Measurements from ENCODE around the gene NBR1.

Gene NBR1

GRCh38 chr17:43210576-43210975 lies 39.6 kb downstream of the NBR1 start:
- no peak for TF ChIP-seq CTCF (IDR thresholded peaks at IDR 0.05; ENCODE audit: low read depth, low read length, poor library complexity, severe bottlenecking)
- TF ChIP-seq EZH2phosphoT487 (IDR thresholded peaks at IDR 0.05; ENCODE audit: borderline replicate concordance, low read length), result no peak
- Histone ChIP-seq H3K79me2 (ENCODE audit: control insufficient read depth, low read length) (no peaks in the 10 kb centered on the region), H3F3A (ENCODE audit: control insufficient read depth, insufficient read depth) (peaks cover 7% of the 10 kb centered on the region), H3K4me2 (ENCODE audit: low read length) (peak overlapping the region; percentile 84), H3K36me3 (ENCODE audit: control insufficient read depth, low read length) (peaks cover 10% of the 10 kb centered on the region), H3K4me3 (ENCODE audit: low read length) (peak overlapping the region; percentile 80), H3K27me3 (ENCODE audit: control insufficient read depth, low read length) (no peaks in the 10 kb centered on the region), H3K9me2 (replicated peaks; ENCODE audit: control insufficient read depth, low read length) (no peaks in the 10 kb centered on the region), H3K9me3 (ENCODE audit: control insufficient read depth, insufficient read depth, low read length) (no peaks in the 10 kb centered on the region), H3K4me1 (ENCODE audit: control insufficient read depth, low read length) (peaks cover 27% of the 10 kb centered on the region), H3K27ac (ENCODE audit: low read depth, low read length) (no peak overlapping the region), H4K20me1 (ENCODE audit: control insufficient read depth, insufficient read depth, low read depth, low read length) (no peaks in the 10 kb centered on the region)

- Histone ChIP-seq H3K27me3 (ENCODE audit: control insufficient read depth, low read length) (no peaks in the 10 kb centered on the region), H3K36me3 (ENCODE audit: control insufficient read depth, low read length) (peaks cover 10% of the 10 kb centered on the region), H3K4me1 (ENCODE audit: control insufficient read depth, low read length) (peaks cover 27% of the 10 kb centered on the region), H3K4me3 (ENCODE audit: low read length) (peak overlapping the region; percentile 80), H3K79me2 (ENCODE audit: control insufficient read depth, low read length) (no peaks in the 10 kb centered on the region), H3K9me2 (replicated peaks; ENCODE audit: control insufficient read depth, low read length) (no peaks in the 10 kb centered on the region), H3K27ac (ENCODE audit: low read depth, low read length) (peak overlapping the region; percentile 35), H3K9me3 (ENCODE audit: control insufficient read depth, insufficient read depth, low read length) (no peaks in the 10 kb centered on the region), H4K20me1 (ENCODE audit: control insufficient read depth, insufficient read depth, low read depth, low read length) (no peaks in the 10 kb centered on the region), H3K4me2 (ENCODE audit: low read length) (peak overlapping the region; percentile 84), H3F3A (ENCODE audit: control insufficient read depth, insufficient read depth) (peaks cover 7% of the 10 kb centered on the region)
- TF ChIP-seq EZH2phosphoT487 (IDR thresholded peaks at IDR 0.05; ENCODE audit: borderline replicate concordance, low read length) (no peak), CTCF (IDR thresholded peaks at IDR 0.05; ENCODE audit: low read depth, low read length, poor library complexity, severe bottlenecking) (no peak)
Observed at GRCh38 chr17:43211123-43211479, 40.1 kb downstream of the NBR1 start.

DNA sequence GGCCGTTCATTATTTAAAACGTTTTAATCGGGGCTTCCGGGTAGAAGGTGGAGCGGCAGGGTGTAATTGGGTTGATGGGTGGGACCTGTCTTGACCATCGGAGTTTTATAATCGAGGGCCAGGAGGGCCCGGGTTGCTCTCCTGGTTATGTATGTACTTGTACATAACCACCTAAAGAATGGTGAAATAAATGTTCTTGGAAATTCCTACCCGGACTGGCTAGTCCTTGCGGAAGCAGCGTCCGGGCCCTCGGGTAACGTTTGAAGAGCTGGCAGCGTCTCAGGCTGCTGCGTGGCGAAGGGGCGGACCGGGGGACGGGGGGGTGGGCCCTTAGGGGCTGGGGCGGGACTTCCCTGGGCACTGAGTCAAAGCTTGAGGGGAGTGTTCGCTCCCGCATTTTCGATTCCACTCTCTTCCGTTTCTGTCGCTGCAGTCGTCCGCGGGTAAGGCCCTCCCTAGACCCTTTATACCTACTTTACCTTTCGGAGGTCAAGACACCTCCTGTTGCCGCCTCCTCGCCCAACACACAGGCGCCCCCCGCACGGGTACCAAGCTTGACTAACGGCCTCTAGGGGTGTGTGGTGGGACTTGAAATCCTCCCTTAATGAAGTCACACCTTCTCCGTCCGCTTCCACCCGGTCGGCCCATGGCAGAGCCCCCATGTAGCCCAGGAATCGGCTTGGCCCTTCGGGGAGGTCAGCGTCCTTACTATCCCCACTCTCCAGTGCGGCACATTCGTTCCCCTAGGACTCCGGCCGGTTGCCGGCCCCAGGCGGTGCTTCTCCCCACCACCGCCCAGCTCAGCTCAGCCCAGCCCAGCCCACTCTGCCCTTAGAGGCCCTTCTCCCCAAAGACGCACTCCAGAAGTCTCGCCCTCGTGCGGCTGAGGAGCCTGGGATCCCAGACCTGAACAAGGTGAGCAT lies 40.7 kb downstream of the NBR1 start, which contains the start of gene TMEM106A:
Gene TMEM106A, plus strand, starts transcription at position 396 of the 923 bp plus-strand sequence. CDS start 1,167 bp downstream, outside the sequence.
- TF ChIP-seq EZH2phosphoT487 (IDR thresholded peaks at IDR 0.05; ENCODE audit: borderline replicate concordance, low read length), result no peak
- TF ChIP-seq CTCF (IDR thresholded peaks at IDR 0.05; ENCODE audit: low read depth, low read length, poor library complexity, severe bottlenecking), result peak; percentile 51
- H3K4me2 ChIP-seq (ENCODE audit: low read length), result peak within 1 kb of the TSS; percentile 84
- no peaks in the 10 kb centered on the region for H3K79me2 ChIP-seq (ENCODE audit: control insufficient read depth, low read length)
- peak within 1 kb of the TSS; percentile 35 for H3K27ac ChIP-seq (ENCODE audit: low read depth, low read length)
- no peaks in the 10 kb centered on the region for H3K27me3 ChIP-seq (ENCODE audit: control insufficient read depth, low read length)
- H3K4me3 ChIP-seq (ENCODE audit: low read length), result peak within 1 kb of the TSS; percentile 80
- no peaks in the 10 kb centered on the region for H3K9me3 ChIP-seq (ENCODE audit: control insufficient read depth, insufficient read depth, low read length)
- peaks cover 7% of the 10 kb centered on the region for H3F3A ChIP-seq (ENCODE audit: control insufficient read depth, insufficient read depth)
- H3K36me3 ChIP-seq (ENCODE audit: control insufficient read depth, low read length), result peaks cover 10% of the 10 kb centered on the region
- no peaks in the 10 kb centered on the region for H4K20me1 ChIP-seq (ENCODE audit: control insufficient read depth, insufficient read depth, low read depth, low read length)
- peaks cover 27% of the 10 kb centered on the region for H3K4me1 ChIP-seq (ENCODE audit: control insufficient read depth, low read length)
- no peaks in the 10 kb centered on the region for H3K9me2 ChIP-seq (replicated peaks; ENCODE audit: control insufficient read depth, low read length)
